Central memory CD4-positive, alpha-beta T cell (primary cell): ENCODE measurements around the gene CAGE1.

Source experiments
- DNase-seq: peaks from one replicate; pipeline ENCODE4 v3.0.0; 2022

Gene CAGE1

DNA sequence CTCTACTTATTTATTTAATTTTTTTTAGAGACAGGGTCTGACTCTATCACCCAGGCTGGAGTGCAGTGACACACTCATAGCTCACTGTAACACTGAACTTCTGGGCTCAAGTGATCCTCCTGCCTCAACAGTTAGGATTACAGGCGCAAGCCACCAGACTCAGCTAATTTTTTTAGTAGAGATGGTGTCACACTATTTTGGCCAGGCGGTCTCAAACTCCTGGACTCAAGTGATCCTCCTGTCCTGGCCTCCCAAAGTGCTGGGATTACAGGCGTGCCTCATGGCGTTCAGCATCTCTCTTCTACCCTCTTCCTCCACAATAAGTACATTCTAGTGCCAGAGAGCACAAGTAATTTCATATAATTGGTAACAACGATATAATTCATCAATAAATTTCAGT is 82.0 kb downstream of the CAGE1 start:
- no peak for DNase-seq

GRCh38 chr6:7304821-7305220 is 84.7 kb downstream of the CAGE1 start:
- DNase-seq: no peak

DNA sequence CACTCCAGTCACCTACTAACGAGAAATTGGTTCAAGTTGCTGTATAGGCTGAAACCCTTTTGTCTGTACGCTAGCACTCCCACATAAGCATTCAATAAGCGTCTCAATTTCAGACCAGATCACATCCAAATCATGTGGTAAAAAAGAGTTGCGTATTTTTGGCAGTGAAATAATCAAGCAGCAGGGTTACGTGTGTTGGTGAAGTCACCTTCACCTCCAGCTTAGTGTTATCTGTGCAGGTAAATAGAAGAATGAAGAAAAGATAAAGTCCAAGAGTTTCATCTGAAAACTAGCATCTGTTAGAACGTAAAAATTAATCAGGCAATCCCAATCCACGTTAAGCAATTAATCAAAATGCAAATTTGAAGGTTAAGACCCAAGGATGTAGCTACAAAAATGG is 87.8 kb downstream of the CAGE1 start:
- no peak for DNase-seq

- DNase-seq: no peak
Measured at GRCh38 chr6:7300926-7301325, 88.6 kb downstream of the CAGE1 start.

DNA sequence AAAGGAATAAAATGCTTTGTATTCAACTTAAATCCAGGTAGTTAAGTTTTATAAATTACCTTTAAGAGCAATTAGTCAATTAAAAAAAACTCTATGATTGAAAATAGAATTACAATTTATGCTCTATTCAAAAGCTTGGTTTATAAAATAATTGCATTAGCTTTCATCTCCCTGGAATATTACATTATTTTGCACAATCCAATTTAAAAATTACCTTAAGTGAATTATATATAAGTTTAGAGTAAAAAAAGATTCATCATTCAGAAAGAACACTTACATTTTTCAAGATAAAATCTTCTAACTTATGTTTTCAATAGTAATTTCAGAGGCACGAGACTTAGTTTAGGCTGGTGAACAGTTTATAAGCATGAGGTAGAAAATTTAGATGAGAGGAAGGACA is 91.4 kb downstream of the CAGE1 start:
- DNase-seq: no peak

DNA sequence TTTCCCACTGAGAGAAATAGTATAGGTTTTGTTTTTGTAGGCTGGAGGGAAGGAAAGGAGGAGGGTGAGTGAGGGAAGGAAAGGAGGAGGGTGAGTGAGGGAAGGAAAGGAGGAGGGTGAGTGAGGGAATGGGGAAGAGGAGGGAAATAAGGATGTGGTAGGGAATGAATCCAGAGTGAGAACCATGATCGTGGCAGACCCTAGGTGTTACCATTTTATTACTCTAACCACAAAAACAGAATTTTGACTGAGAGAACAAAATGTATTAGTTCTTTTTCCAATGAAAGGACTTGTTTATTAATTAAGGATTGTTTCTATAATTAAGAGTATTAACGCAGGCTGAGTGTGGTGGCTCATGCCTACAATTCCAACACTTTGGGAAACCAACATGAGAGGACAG is 92.9 kb downstream of the CAGE1 start:
- DNase-seq: no peak

DNA sequence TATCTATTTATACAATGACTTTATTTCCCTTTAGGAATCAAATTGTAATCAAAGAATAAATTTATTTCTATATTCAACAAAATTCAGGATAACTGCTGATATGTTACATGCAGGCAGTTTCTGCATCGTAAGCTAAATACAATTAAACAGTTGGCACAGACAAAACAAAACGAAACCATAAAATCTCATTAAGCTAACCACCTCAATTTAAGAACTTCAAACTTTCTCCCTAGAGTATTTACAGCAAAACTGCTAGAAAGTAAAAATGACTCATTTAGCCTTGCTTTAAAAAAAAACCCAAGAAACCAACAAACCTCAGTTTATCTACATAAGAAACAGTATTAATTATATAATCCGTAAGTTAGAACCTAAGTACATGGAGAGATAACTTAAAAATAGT is 93.6 kb downstream of the CAGE1 start:
- DNase-seq: no peak

DNA sequence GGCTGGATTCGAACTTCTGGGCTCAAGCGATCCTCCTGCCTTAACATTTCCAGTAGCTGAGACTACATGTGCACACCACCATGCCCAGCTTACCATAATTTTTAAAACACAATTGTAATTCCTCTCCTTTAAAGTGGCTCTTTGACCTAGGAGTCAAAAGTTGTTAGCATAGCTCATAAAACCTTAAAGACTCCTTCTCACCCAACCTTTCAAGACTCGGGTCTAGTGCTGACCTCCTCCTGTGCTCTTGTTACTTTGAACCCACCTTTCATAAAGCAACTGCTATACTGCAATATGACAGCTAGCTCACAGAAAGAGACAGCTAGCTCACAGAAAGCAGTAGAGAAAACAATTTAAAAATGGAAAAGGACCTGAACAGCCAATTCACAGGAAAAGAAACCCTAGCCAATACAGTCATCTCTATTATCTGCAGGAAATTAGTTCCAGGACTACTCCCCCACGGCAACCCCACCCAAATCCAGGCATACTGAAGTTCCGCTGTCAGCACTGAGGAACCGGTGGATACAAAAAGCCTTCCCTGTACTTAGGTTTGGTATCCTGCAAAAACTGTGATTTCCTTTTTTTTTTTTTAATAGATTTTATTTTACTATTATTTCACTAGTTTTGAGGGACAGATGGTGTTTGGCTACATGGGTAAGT is 96.8 kb downstream of the CAGE1 start:
- no peak for DNase-seq

GRCh38 chr6:7290079-7290478 is 99.5 kb downstream of the CAGE1 start:
- no peak for DNase-seq

DNA sequence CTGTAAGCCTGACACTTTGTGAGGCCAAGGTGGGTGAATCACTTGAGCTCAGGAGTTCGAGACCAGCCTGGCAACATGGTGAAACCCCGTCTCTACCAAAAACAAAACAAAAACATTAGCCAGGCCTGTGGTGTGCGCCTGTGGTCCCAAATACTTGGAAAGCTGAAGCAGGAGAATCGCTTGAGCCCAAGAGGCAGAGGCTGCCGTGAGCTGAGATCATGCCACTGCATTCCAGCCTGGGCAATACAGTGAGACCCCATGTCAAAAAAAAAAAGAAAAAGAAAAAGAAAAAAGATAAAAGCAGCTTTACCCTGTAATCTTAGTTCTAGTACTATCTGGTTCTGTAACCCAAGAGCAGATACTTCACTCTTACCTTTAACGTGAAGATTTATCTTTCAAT is 104.1 kb downstream of the CAGE1 start:
- DNase-seq: no peak

DNA sequence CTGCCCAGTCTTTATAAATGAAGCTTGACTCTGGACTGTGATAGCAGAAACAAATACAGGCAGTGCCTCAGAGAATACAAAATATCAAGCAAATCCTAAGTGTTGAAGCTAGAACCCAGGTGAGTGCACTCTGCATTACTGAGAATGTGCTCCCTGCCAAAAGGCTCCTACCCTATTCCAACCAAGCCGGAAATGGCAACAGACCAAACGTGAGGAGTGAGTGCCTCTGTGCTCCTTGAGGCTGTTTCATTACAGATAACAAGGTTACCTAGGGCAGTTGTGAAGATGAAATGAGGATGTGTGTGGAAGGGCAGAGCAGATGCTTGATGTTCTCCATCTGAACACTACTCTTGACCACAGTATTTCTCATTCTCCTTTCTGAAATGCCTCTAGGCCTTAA is 105.9 kb downstream of the CAGE1 start:
- DNase-seq: no peak

DNA sequence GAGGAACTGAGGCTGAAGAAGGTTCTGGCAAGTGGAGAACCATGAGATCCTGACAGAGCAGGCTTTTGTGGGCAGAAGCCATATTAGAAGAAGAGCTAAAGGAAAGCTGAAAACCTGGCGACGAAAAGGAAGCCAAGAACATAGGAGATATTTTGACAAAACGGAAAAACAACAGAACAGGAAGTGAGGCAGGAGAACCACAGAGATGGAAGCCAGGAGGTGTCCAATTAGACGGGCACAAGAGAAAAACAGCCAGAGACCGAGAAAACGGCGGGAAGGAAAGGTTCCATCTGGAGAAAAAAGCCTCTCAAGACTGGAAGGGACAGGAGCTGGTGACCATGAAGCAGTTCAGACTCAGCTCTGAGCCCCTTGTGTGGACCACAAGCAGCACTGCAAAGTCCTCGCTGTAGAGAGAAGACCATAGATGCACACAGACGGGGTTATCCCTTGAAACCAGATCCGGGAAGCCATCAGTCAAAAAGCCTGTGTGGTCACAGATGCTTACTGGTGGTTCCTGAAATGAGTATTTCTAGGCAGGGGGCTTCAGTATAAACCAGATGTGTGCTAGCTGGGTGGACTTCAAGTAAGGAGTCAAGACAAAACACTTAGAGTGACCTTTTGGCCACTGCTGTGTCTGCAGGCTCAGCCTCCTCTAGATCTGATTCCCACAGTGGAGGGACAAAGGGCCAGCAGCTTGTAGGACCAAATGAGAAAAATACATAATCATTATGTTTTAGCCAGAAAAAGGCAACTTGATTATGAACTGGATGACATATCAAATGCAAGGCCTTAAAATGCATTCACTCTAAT is 107.2 kb downstream of the CAGE1 start:
- DNase-seq: no peak
